Endodermal cell (in vitro differentiated cells): Measurements from ENCODE around the gene ANKDD1A. TPM values are rescaled to one million over a fixed set of nuclear protein-coding genes. Genes with fewer than 3 reads are reported as not detected.

Source experiments
- DNase-seq: peaks from one replicate; pipeline ENCODE4 v3.0.0-alpha.2; 2017
- H3K27ac ChIP-seq: 2 replicates; pipeline ENCODE4 v1.5.1; 2013; ENCODE audit warnings: mild to moderate bottlenecking, low read depth, low read length, moderate library complexity
- H3K27me3 ChIP-seq: 2 replicates; pipeline ENCODE4 v1.6.1; 2013; ENCODE audit warnings: mild to moderate bottlenecking, low read length, moderate library complexity; ENCODE audit not compliant: insufficient read depth, control insufficient read depth, poor library complexity, severe bottlenecking
- H3K36me3 ChIP-seq: 2 replicates; pipeline ENCODE4 v1.7.0; 2013; ENCODE audit warnings: mild to moderate bottlenecking, low read length, moderate library complexity; ENCODE audit not compliant: control insufficient read depth, insufficient read depth
- H3K4me1 ChIP-seq: one replicate; pipeline ENCODE4 v1.7.0; 2013; ENCODE audit warnings: low read length; ENCODE audit not compliant: control insufficient read depth, insufficient read depth
- H3K4me3 ChIP-seq: 2 replicates; pipeline ENCODE4 v1.5.1; 2013; ENCODE audit warnings: mild to moderate bottlenecking, low read length, moderate library complexity
- H3K9ac ChIP-seq: 2 replicates; pipeline ENCODE4 v1.6.1; 2013; ENCODE audit warnings: mild to moderate bottlenecking, low read length, moderate library complexity; ENCODE audit not compliant: poor library complexity, severe bottlenecking; ENCODE audit errors: extremely low read depth
- H3K9me3 ChIP-seq: 2 replicates; pipeline ENCODE4 v1.6.1; 2013; ENCODE audit warnings: mild to moderate bottlenecking, low read length, moderate library complexity; ENCODE audit not compliant: control insufficient read depth
- H3K27ac Mint-ChIP-seq: 2 replicates; pipeline ENCODE4 v1.8.0; 2020; ENCODE audit warnings: mixed read lengths
- H3K27me3 Mint-ChIP-seq: 2 replicates; pipeline ENCODE4 v1.8.0; 2021; ENCODE audit warnings: mild to moderate bottlenecking, mixed read lengths; ENCODE audit not compliant: insufficient read depth
- H3K36me3 Mint-ChIP-seq: 2 replicates; pipeline ENCODE4 v1.8.0; 2020; ENCODE audit warnings: low read depth, mixed read lengths
- H3K4me1 Mint-ChIP-seq: 2 replicates; pipeline ENCODE4 v1.8.0; 2020; ENCODE audit warnings: mixed read lengths
- H3K4me3 Mint-ChIP-seq: 2 replicates; pipeline ENCODE4 v1.8.0; 2020; ENCODE audit warnings: mild to moderate bottlenecking, moderate library complexity, mixed read lengths
- H3K9me3 Mint-ChIP-seq: 2 replicates; pipeline ENCODE4 v1.8.0; 2020; ENCODE audit warnings: mild to moderate bottlenecking, mixed read lengths
- WGBS, 2 experiments: methylation state at CpG; one replicate each; pipeline versions ENCODE4 v1.1.5 to v1.1.7; 2013; ENCODE audit warnings: missing lambda C conversion rate in 2 of 2, mixed read lengths in 1 of 2; ENCODE audit not compliant: insufficient coverage in 1 of 2, insufficient read length in 1 of 2; 5-methylcytosine and 5-hydroxymethylcytosine counted together
- total RNA-seq, 2 donors: library from RNA; stranded (reverse); fragmentation: NEBNext Ultra II Directional in 1 of 2; extraction: Animal tissue kit (Norgen Biotek cat#: 25700) in 1 of 2; gene quantifications; 2 replicates in 1 of 2; 3 replicates in 1 of 2; pipeline ENCODE4 v1.2.1, GENCODE V29; 2021
- TF ChIP-seq, protein P1 (sequence below): fragments of 200-600 bp; sonication (generic); conservative IDR thresholded peaks from 2 replicates; pipeline ENCODE4 v1.5.0; 2021; ENCODE audit warnings: antibody characterized with exemption, mild to moderate bottlenecking

The ANKDD1A gene
- total RNA-seq, 2 donors from 2014 or later = 22.5 to 30.0 TPM

DNA sequence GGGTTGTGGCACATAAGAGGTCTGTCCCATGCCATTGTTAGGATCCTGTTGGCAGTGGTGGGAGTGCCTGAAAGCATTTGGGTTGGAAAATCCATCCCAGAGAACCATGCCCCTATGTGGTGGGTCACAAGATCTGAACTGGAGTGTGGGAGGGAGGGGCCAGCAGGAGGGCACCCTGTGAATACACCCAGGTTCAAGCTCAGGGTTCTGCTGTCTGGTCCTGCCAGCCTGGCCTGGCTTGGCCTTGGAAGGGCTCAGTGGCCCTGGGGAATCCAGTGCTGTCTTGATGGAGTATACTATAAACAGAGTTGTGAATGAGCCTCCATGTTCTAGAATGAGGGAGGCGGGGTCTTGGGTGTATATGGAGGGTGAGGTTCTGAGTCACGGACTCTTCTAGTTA, 11.8 kb downstream of the ANKDD1A start:
- TF ChIP-seq, protein P1, sequence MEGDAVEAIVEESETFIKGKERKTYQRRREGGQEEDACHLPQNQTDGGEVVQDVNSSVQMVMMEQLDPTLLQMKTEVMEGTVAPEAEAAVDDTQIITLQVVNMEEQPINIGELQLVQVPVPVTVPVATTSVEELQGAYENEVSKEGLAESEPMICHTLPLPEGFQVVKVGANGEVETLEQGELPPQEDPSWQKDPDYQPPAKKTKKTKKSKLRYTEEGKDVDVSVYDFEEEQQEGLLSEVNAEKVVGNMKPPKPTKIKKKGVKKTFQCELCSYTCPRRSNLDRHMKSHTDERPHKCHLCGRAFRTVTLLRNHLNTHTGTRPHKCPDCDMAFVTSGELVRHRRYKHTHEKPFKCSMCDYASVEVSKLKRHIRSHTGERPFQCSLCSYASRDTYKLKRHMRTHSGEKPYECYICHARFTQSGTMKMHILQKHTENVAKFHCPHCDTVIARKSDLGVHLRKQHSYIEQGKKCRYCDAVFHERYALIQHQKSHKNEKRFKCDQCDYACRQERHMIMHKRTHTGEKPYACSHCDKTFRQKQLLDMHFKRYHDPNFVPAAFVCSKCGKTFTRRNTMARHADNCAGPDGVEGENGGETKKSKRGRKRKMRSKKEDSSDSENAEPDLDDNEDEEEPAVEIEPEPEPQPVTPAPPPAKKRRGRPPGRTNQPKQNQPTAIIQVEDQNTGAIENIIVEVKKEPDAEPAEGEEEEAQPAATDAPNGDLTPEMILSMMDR = no peak
- Histone ChIP-seq H3K9ac (no peak overlapping the region), H3K4me1 (no peaks in the 10 kb centered on the region), H3K36me3 (peaks cover 85% of the 10 kb centered on the region), H3K27me3 (no peaks in the 10 kb centered on the region), H3K4me3 (no peak overlapping the region), H3K27ac (no peak overlapping the region), H3K9me3 (peaks cover 4% of the 10 kb centered on the region)
- H3K4me3 Mint-ChIP-seq = no peak overlapping the region
- H3K27me3 Mint-ChIP-seq = no peaks in the 10 kb centered on the region
- no peak for DNase-seq
- H3K36me3 Mint-ChIP-seq = peaks cover 60% of the 10 kb centered on the region
- no peaks in the 10 kb centered on the region for H3K9me3 Mint-ChIP-seq
- H3K27ac Mint-ChIP-seq = no peak overlapping the region
- WGBS, 2 experiments = 80 to 100% methylated on average over 1 of the region's 2 CpGs
- H3K4me1 Mint-ChIP-seq = no peaks in the 10 kb centered on the region

DNA sequence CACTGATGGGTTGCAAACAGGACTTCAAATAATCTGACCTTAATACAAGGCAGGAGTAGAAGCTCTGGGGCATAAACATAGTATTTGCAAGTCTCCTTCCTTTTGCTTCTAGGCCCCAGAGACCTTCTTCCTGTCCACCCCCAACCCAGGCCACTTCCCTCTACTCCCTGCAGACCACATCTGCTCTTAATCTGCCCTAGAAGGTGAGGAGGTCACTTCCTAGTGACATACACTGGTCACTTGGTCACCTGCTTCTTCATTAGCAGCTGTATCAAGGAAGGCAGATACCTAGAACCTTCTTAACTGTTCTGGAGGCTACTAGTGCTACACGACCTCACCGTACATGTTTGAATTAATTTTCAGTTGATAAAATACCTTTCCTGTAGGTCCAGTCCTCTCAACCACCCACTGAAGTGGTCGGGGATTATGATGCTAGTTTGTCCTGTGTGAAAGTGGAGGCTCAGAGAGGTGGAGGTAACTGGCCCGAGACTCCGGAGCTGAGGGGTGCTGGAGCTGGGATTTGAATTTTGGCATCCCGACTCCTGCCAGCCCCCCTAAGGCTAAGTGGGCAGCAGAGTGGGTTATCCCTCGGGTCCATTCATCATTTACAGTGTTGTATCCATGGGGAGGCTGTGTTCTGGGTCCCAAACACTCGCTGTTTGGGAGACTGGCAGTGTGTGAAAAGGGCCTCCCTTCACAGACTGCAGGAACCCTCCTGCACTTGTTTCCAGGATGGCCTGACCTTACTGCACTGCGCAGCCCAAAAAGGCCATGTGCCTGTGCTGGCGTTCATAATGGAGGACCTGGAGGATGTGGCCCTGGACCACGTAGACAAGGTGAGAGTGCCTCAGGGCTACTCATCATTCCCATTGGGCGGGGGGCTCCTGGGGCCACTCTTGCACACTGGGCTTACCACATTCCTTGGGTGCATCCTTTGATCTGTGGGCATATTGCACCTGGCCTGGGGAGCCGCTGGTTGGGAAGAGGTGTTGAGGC, 13.9 kb downstream of the ANKDD1A start:
- Mint-ChIP-seq H3K27ac (no peak overlapping the region), H3K36me3 (peaks cover 67% of the 10 kb centered on the region), H3K27me3 (no peaks in the 10 kb centered on the region), H3K9me3 (no peaks in the 10 kb centered on the region), H3K4me1 (no peaks in the 10 kb centered on the region), H3K4me3 (no peak overlapping the region)
- peaks cover 4% of the 10 kb centered on the region for H3K9me3 ChIP-seq
- DNase-seq = no peak
- H3K4me1 ChIP-seq = no peaks in the 10 kb centered on the region
- H3K9ac ChIP-seq = no peak overlapping the region
- no peaks in the 10 kb centered on the region for H3K27me3 ChIP-seq
- TF ChIP-seq, protein P1 = no peak
- H3K36me3 ChIP-seq = peaks cover 86% of the 10 kb centered on the region
- H3K4me3 ChIP-seq = no peak overlapping the region
- WGBS, 2 experiments = 94 to 100% methylated on average over 6 to 13 of the region's 13 CpGs
- H3K27ac ChIP-seq = no peak overlapping the region

DNA sequence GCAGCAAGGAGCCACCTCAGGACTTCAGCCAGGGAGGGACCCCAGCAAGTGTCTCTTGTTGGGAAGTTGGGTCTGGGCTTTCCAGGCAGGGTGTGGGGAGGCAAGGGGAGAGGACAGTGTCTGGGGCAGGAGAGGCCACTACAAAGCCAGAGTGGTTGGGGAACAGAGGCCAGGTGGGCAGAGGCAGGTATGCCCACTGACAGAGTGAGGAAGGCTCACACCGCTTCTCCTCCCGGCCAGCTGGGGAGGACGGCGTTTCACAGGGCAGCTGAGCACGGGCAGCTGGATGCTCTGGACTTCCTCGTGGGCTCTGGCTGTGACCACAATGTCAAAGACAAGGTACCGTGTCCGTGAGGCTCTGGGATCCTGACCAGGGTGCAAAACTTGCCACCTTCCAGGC, 15.0 kb downstream of the ANKDD1A start:
- no peaks in the 10 kb centered on the region for H3K4me1 ChIP-seq
- TF ChIP-seq, protein P1 = no peak
- Mint-ChIP-seq H3K27me3 (no peaks in the 10 kb centered on the region), H3K36me3 (peaks cover 74% of the 10 kb centered on the region), H3K4me3 (no peak overlapping the region), H3K27ac (no peak overlapping the region), H3K4me1 (no peaks in the 10 kb centered on the region), H3K9me3 (no peaks in the 10 kb centered on the region)
- H3K4me3 ChIP-seq = no peak overlapping the region
- peaks cover 4% of the 10 kb centered on the region for H3K9me3 ChIP-seq
- no peak for DNase-seq
- H3K27ac ChIP-seq = no peak overlapping the region
- WGBS, 2 experiments = 96 to 99% methylated on average over 8 of the region's 8 CpGs
- peaks cover 91% of the 10 kb centered on the region for H3K36me3 ChIP-seq
- H3K9ac ChIP-seq = no peak overlapping the region
- H3K27me3 ChIP-seq = no peaks in the 10 kb centered on the region
